H9 (cell line): Measurements from ENCODE around the gene EIF2AK2. TPM values are rescaled to one million over a fixed set of nuclear protein-coding genes. Genes with fewer than 3 reads are reported as not detected.

ENCODE experiments used
- DNase-seq: peaks from one replicate; pipeline ENCODE4 v3.0.0-alpha.2; 2017
- H2AFZ ChIP-seq: one replicate; pipeline ENCODE4 v1.6.1; 2013; ENCODE audit warnings: mild to moderate bottlenecking, low read length, control low read depth, moderate library complexity
- H2AK5ac ChIP-seq: 2 replicates; pipeline ENCODE4 v1.6.1; 2013; ENCODE audit warnings: low read length, control low read depth, mixed read lengths; ENCODE audit not compliant: insufficient read length
- H2BK120ac ChIP-seq: one replicate; pipeline ENCODE4 v1.6.1; 2013; ENCODE audit warnings: low read depth, mild to moderate bottlenecking, low read length, control low read depth, inconsistent platforms; ENCODE audit not compliant: poor library complexity, severe bottlenecking
- H2BK12ac ChIP-seq: 2 replicates; pipeline ENCODE4 v1.6.1; 2013; ENCODE audit warnings: low read length, control low read depth, mixed read lengths, low read depth; ENCODE audit not compliant: insufficient read length
- H2BK15ac ChIP-seq: 2 replicates; pipeline ENCODE4 v1.6.1; 2013; ENCODE audit warnings: low read depth, low read length, control low read depth
- H2BK20ac ChIP-seq: one replicate; pipeline ENCODE4 v1.6.1; 2013; ENCODE audit warnings: low read depth, mild to moderate bottlenecking, low read length, control low read depth, inconsistent platforms; ENCODE audit not compliant: poor library complexity, severe bottlenecking
- H2BK5ac ChIP-seq: 2 replicates; pipeline ENCODE4 v1.6.1; 2013; ENCODE audit warnings: low read length, control low read depth, mixed read lengths; ENCODE audit not compliant: insufficient read length
- H3K14ac ChIP-seq: 2 replicates; pipeline ENCODE4 v1.6.1; 2013; ENCODE audit warnings: low read length, control low read depth; ENCODE audit not compliant: insufficient read depth
- H3K18ac ChIP-seq: 2 replicates; pipeline ENCODE4 v1.6.1; 2013; ENCODE audit warnings: low read depth, mild to moderate bottlenecking, mixed read lengths, low read length, control low read depth; ENCODE audit not compliant: insufficient read length
- H3K23ac ChIP-seq: 2 replicates; pipeline ENCODE4 v1.6.1; 2013; ENCODE audit warnings: low read length, control low read depth, mixed read lengths, low read depth; ENCODE audit not compliant: insufficient read length
- H3K23me2 ChIP-seq: 2 replicates; pipeline ENCODE4 v1.6.1; 2013; ENCODE audit warnings: low read depth, mild to moderate bottlenecking, mixed read lengths, low read length, control low read depth; ENCODE audit not compliant: insufficient read length, poor library complexity, severe bottlenecking
- H3K27ac ChIP-seq: 2 replicates; pipeline ENCODE4 v1.5.1; 2013; ENCODE audit warnings: low read length, control low read depth, mixed read lengths, low read depth; ENCODE audit not compliant: insufficient read length
- H3K27me3 ChIP-seq: 2 replicates; pipeline ENCODE4 v1.6.1; 2013; ENCODE audit warnings: low read length, control low read depth, inconsistent platforms; ENCODE audit not compliant: insufficient read depth
- H3K4ac ChIP-seq: 2 replicates; pipeline ENCODE4 v1.6.1; 2013; ENCODE audit warnings: low read depth, mild to moderate bottlenecking, control low read depth, inconsistent platforms, low read length, moderate library complexity
- H3K4me1 ChIP-seq: 2 replicates; pipeline ENCODE4 v1.6.1; 2013; ENCODE audit warnings: low read length, control low read depth, inconsistent platforms; ENCODE audit not compliant: insufficient read depth
- H3K4me2 ChIP-seq: 2 replicates; pipeline ENCODE4 v1.6.1; 2013; ENCODE audit warnings: low read length, control low read depth, mixed read lengths; ENCODE audit not compliant: insufficient read length, insufficient read depth
- H3K56ac ChIP-seq: 2 replicates; pipeline ENCODE4 v1.6.1; 2013; ENCODE audit warnings: low read depth, mild to moderate bottlenecking, mixed read lengths, low read length, control low read depth; ENCODE audit not compliant: insufficient read length
- H3K79me1 ChIP-seq: 2 replicates; pipeline ENCODE4 v1.6.1; 2013; ENCODE audit warnings: low read depth, mild to moderate bottlenecking, moderate library complexity, low read length, control low read depth, inconsistent platforms; ENCODE audit not compliant: insufficient read depth, poor library complexity, severe bottlenecking
- H3K79me2 ChIP-seq: 2 replicates; pipeline ENCODE4 v1.6.1; 2013; ENCODE audit warnings: low read length, control low read depth, inconsistent platforms; ENCODE audit not compliant: insufficient read depth
- H3K9ac ChIP-seq: 2 replicates; pipeline ENCODE4 v1.6.1; 2013; ENCODE audit warnings: low read length, control low read depth, mixed read lengths; ENCODE audit not compliant: insufficient read length; ENCODE audit errors: extremely low read depth
- H3K9me3 ChIP-seq: one replicate; pipeline ENCODE4 v1.6.1; 2013; ENCODE audit warnings: low read depth, low read length, inconsistent platforms; ENCODE audit not compliant: control insufficient read depth
- H3T11ph ChIP-seq: one replicate; pipeline ENCODE4 v1.6.1; 2013; ENCODE audit warnings: mild to moderate bottlenecking, low read length, control low read depth, inconsistent platforms
- H4K20me1 ChIP-seq: one replicate; pipeline ENCODE4 v1.6.1; 2013; ENCODE audit not compliant: control insufficient read depth, insufficient read length, insufficient read depth
- H4K5ac ChIP-seq: 2 replicates; pipeline ENCODE4 v1.6.1; 2013; ENCODE audit warnings: low read depth, mild to moderate bottlenecking, mixed read lengths, low read length, control low read depth; ENCODE audit not compliant: insufficient read length
- H4K8ac ChIP-seq: replicated peaks from 2 replicates; pipeline ENCODE4 v1.6.1; 2013; ENCODE audit warnings: low read length, control low read depth, mixed read lengths, low read depth; ENCODE audit not compliant: insufficient read length
- H4K91ac ChIP-seq: 2 replicates; pipeline ENCODE4 v1.6.1; 2013; ENCODE audit warnings: low read depth, mild to moderate bottlenecking, moderate library complexity, mixed read lengths, low read length, control low read depth; ENCODE audit not compliant: insufficient read length
- H3K27ac Mint-ChIP-seq, 3 experiments: 2 replicates in 2 of 3; 3 replicates in 1 of 3; pipeline ENCODE4 v1.8.0; 2020 to 2021; ENCODE audit warnings: mixed read lengths in 3 of 3, mild to moderate bottlenecking in 1 of 3, moderate library complexity in 1 of 3
- H3K27me3 Mint-ChIP-seq: 2 replicates; pipeline ENCODE4 v1.8.0; 2021; ENCODE audit warnings: low read depth, mild to moderate bottlenecking, moderate library complexity, mixed read lengths
- H3K36me3 Mint-ChIP-seq, 3 experiments: 2 replicates in 2 of 3; 3 replicates in 1 of 3; pipeline ENCODE4 v1.8.0; 2020 to 2021; ENCODE audit warnings: low read depth in 3 of 3, mixed read lengths in 3 of 3; ENCODE audit not compliant: insufficient read depth in 1 of 3
- H3K4me1 Mint-ChIP-seq, 2 experiments: 2 replicates each; pipeline ENCODE4 v1.8.0; 2020; ENCODE audit warnings: mixed read lengths in 2 of 2
- H3K4me3 Mint-ChIP-seq, 2 experiments: 2 replicates in 1 of 2; 3 replicates in 1 of 2; pipeline ENCODE4 v1.8.0; 2020 to 2021; ENCODE audit warnings: mild to moderate bottlenecking in 2 of 2, mixed read lengths in 2 of 2, moderate library complexity in 1 of 2
- H3K9me3 Mint-ChIP-seq, 2 experiments: 2 replicates in 1 of 2; 3 replicates in 1 of 2; pipeline ENCODE4 v1.8.0; 2020; ENCODE audit warnings: mild to moderate bottlenecking in 2 of 2, mixed read lengths in 2 of 2, moderate library complexity in 1 of 2
- WGBS: extraction: QIAGEN DNeasy Blood & Tissue Kit; methylation state at CpG from one replicate; pipeline ENCODE4 v1.1.7; 2013; ENCODE audit warnings: missing lambda C conversion rate, low lambda C conversion rate, mixed read lengths; ENCODE audit not compliant: insufficient read length; ENCODE audit errors: extremely low coverage; 5-methylcytosine and 5-hydroxymethylcytosine counted together
- total RNA-seq: library from RNA; stranded (reverse); gene quantifications from 2 replicates; pipeline ENCODE4 v1.2.1, GENCODE V29; 2021
- TF ChIP-seq, protein P1 (sequence below): fragments of 200-600 bp; sonication (generic); conservative IDR thresholded peaks from 3 replicates; pipeline ENCODE4 v1.8.0; 2021; ENCODE audit warnings: antibody characterized with exemption, mild to moderate bottlenecking

The EIF2AK2 gene
- total RNA-seq, 1 experiment from 2014 or later: 55.7 TPM

DNA sequence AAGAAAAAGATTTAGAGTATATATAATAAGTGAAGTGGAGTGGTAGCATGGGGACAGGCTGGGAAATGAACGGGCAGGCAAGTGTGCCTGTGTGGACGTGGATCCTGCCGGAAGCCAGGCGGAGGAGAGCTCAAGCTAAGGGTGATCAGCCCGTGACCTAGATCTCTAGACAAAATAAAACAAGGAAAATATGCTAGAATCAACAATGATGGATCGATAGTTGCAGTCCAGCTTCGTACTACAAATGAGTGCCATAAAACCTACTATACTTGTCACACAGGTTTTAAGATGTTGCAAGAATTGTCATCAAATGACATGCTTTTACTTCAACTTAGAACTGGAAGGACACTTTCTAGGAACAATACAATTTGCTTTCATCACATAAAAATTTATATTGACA lies 8.5 kb downstream of the EIF2AK2 start:
- WGBS: no CpG with 5 or more reads among the region's 7 CpGs
- TF ChIP-seq, protein P1, sequence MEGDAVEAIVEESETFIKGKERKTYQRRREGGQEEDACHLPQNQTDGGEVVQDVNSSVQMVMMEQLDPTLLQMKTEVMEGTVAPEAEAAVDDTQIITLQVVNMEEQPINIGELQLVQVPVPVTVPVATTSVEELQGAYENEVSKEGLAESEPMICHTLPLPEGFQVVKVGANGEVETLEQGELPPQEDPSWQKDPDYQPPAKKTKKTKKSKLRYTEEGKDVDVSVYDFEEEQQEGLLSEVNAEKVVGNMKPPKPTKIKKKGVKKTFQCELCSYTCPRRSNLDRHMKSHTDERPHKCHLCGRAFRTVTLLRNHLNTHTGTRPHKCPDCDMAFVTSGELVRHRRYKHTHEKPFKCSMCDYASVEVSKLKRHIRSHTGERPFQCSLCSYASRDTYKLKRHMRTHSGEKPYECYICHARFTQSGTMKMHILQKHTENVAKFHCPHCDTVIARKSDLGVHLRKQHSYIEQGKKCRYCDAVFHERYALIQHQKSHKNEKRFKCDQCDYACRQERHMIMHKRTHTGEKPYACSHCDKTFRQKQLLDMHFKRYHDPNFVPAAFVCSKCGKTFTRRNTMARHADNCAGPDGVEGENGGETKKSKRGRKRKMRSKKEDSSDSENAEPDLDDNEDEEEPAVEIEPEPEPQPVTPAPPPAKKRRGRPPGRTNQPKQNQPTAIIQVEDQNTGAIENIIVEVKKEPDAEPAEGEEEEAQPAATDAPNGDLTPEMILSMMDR: no peak
- Histone ChIP-seq H2BK120ac (no peak overlapping the region), H2BK5ac (no peak overlapping the region), H4K8ac (no peak overlapping the region), H4K5ac (no peak overlapping the region), H3K9ac (no peak overlapping the region), H3K4ac (no peak overlapping the region), H3K4me2 (no peak overlapping the region), H2AK5ac (no peak overlapping the region), H4K20me1 (no peaks in the 10 kb centered on the region), H4K91ac (no peak overlapping the region), H3K79me2 (no peaks in the 10 kb centered on the region), H3K27me3 (no peaks in the 10 kb centered on the region), H2BK20ac (no peak overlapping the region), H3K56ac (no peak overlapping the region), H2BK15ac (no peak overlapping the region), H3K79me1 (peaks cover 5% of the 10 kb centered on the region), H3K27ac (no peak overlapping the region), H2BK12ac (no peak overlapping the region), H3K14ac (no peak overlapping the region), H3K23me2 (no peaks in the 10 kb centered on the region), H3T11ph (no peak overlapping the region), H2AFZ (no peak overlapping the region), H3K18ac (no peak overlapping the region), H3K9me3 (no peaks in the 10 kb centered on the region), H3K4me1 (no peaks in the 10 kb centered on the region), H3K23ac (no peak overlapping the region)
- H3K9me3 Mint-ChIP-seq: no peaks in the 10 kb centered on the region
- peaks cover 15 to 48% (median 47%) of the 10 kb centered on the region in 3 experiments for H3K36me3 Mint-ChIP-seq
- H3K27ac Mint-ChIP-seq: peak overlapping the region in 2 of 3 experiments; percentile 28 to 80; a peak in 3 of 7 replicates
- H3K4me1 Mint-ChIP-seq: peaks cover 14 to 20% of the 10 kb centered on the region in 2 experiments
- H3K27me3 Mint-ChIP-seq: no peaks in the 10 kb centered on the region
- no peak for DNase-seq
- no peak overlapping the region for H3K4me3 Mint-ChIP-seq
